ENCODE data around the gene LTA. TPM values are rescaled to one million over a fixed set of nuclear protein-coding genes. Genes with fewer than 3 reads are reported as not detected.

Gene LTA, protein sequence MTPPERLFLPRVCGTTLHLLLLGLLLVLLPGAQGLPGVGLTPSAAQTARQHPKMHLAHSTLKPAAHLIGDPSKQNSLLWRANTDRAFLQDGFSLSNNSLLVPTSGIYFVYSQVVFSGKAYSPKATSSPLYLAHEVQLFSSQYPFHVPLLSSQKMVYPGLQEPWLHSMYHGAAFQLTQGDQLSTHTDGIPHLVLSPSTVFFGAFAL
- total RNA-seq (under 1 TPM in 2 of 10 donors, not detected in 8; 0.15 to 0.86 TPM), polyA plus RNA-seq (under 1 TPM; 0.06 to 0.44 TPM)
- long read RNA-seq, donor 1 = 0 reads
- long read RNA-seq, donor 2 = 0 reads
- long read RNA-seq, donor 3 = 0 reads

DNA sequence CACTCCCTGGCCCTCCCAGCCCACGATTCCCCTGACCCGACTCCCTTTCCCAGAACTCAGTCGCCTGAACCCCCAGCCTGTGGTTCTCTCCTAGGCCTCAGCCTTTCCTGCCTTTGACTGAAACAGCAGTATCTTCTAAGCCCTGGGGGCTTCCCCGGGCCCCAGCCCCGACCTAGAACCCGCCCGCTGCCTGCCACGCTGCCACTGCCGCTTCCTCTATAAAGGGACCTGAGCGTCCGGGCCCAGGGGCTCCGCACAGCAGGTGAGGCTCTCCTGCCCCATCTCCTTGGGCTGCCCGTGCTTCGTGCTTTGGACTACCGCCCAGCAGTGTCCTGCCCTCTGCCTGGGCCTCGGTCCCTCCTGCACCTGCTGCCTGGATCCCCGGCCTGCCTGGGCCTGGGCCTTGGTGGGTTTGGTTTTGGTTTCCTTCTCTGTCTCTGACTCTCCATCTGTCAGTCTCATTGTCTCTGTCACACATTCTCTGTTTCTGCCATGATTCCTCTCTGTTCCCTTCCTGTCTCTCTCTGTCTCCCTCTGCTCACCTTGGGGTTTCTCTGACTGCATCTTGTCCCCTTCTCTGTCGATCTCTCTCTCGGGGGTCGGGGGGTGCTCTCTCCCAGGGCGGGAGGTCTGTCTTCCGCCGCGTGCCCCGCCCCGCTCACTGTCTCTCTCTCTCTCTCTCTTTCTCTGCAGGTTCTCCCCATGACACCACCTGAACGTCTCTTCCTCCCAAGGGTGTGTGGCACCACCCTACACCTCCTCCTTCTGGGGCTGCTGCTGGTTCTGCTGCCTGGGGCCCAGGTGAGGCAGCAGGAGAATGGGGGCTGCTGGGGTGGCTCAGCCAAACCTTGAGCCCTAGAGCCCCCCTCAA is at the start of gene LTA:
Gene LTA (plus strand): TSS at position 249 of the 871 bp plus-strand sequence. CDS start 454 bp downstream, at position 703.
- no peak for DNase-seq
- TF ChIP-seq, protein P1, sequence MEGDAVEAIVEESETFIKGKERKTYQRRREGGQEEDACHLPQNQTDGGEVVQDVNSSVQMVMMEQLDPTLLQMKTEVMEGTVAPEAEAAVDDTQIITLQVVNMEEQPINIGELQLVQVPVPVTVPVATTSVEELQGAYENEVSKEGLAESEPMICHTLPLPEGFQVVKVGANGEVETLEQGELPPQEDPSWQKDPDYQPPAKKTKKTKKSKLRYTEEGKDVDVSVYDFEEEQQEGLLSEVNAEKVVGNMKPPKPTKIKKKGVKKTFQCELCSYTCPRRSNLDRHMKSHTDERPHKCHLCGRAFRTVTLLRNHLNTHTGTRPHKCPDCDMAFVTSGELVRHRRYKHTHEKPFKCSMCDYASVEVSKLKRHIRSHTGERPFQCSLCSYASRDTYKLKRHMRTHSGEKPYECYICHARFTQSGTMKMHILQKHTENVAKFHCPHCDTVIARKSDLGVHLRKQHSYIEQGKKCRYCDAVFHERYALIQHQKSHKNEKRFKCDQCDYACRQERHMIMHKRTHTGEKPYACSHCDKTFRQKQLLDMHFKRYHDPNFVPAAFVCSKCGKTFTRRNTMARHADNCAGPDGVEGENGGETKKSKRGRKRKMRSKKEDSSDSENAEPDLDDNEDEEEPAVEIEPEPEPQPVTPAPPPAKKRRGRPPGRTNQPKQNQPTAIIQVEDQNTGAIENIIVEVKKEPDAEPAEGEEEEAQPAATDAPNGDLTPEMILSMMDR (IDR thresholded peaks at IDR 0.05) = no peak
- Histone ChIP-seq H3K36me3 (peaks cover 0 to 3% (median 0%) of the 10 kb centered on the region in 9 donors), H3K27me3 (peaks cover 0 to 11% (median 0%) of the 10 kb centered on the region in 7 donors), H3K4me3 (peak within 1 kb of the TSS in 1 of 10 donors; percentile 41), H3K4me1 (peaks cover 0 to 46% (median 5%) of the 10 kb centered on the region in 9 donors), H3K9me3 (no peaks in the 10 kb centered on the region), H3K27ac (peak within 1 kb of the TSS in 1 of 10 donors; percentile 79)
- intact Hi-C loops (cut with DNase I) = no loop called here
- ATAC-seq = no peak
- WGBS, 2 donors = 89% methylated on average over 27 of the region's 27 CpGs

DNA sequence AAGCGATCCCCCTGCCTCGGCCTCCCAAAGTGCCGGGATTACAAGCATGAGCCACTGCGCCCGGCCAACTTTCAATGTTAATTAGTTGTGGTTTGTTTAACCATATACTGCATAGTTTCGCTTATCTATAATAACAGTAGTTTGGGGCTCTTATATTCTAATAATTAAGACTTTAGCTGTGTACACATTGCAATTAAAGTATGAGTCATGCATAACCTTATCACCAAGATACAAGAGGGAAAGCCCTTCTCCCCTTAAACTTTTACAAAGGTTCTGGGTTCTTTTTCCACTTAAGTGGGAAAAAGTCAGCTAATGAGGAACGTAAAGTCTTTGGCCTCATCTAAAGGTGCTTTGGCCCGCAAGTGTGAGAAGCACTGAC is 46.5 kb upstream of the LTA start:
- TF ChIP-seq, protein P1 (IDR thresholded peaks at IDR 0.05) = no peak
- 74 to 76% methylated on average over 8 of the region's 8 CpGs for WGBS, 2 donors
- Histone ChIP-seq H3K36me3 (peaks cover 0 to 13% (median 12%) of the 10 kb centered on the region in 9 donors), H3K27ac (peak overlapping the region in 1 of 10 donors; percentile 46), H3K27me3 (no peaks in the 10 kb centered on the region), H3K4me3 (no peak overlapping the region), H3K4me1 (peaks cover 0 to 12% (median 0%) of the 10 kb centered on the region in 9 donors), H3K9me3 (no peaks in the 10 kb centered on the region)
- intact Hi-C loops (cut with DNase I) = no loop called here
- DNase-seq = no peak
- ATAC-seq = no peak

DNA sequence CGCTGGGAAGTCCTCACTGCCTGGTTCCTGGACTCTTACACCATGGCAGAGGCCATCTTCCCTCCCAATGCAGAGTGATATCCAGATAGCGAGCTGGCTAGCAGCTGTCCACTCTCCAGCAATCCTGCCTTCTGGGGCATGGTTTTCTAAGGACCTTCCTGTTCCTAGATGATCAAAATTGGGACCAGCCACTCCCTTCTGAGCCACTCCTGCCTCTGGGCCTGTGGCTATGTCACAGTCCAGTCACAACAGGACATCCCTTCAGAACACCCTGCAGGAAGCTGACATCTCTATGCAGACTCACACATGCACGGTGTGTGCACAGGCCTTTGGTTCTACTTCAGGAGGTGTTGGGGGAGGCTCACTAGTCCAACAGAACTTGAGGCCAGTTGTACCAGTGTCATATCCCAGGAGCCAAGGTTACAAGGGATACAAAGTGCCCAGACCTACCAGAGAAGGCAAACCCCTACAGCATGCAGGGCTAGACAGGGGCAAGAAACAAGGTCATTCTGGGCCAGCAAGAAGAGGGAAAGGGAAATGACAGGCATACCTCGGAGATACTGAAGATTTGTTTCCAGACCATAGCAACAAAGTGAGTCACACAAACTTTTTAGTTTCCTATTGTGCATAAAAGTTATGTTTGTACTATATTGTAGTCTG is 46.0 kb upstream of the LTA start:
- WGBS, 2 donors = 62 to 64% methylated on average over 4 of the region's 4 CpGs
- H3K4me1 ChIP-seq = peaks cover 0 to 12% (median 0%) of the 10 kb centered on the region in 9 donors
- ATAC-seq = peak in 5 of 8 donors; percentile 20 to 62 (median 39)

More for the DNA sequence above, 46.0 kb upstream of the LTA start:
- TF ChIP-seq, protein P1 (IDR thresholded peaks at IDR 0.05) = no peak
- Histone ChIP-seq H3K27ac (peak overlapping the region in 1 of 10 donors; percentile 46), H3K4me3 (no peak overlapping the region), H3K9me3 (no peaks in the 10 kb centered on the region), H3K27me3 (no peaks in the 10 kb centered on the region), H3K36me3 (peaks cover 0 to 18% (median 17%) of the 10 kb centered on the region in 9 donors)
- no peak for DNase-seq
- intact Hi-C loops (cut with DNase I) = no loop called here
